Body of pancreas (tissue), 4 donors: ENCODE measurements around the gene SEC24D. TPM values are rescaled to one million over a fixed set of nuclear protein-coding genes. Genes with fewer than 3 reads are reported as not detected.
A peak's percentile ranks its signal among the peaks of the same experiment; 100 is the strongest.

Source experiments
- ATAC-seq: fragments of 150-250 bp; one replicate; pipeline ENCODE4 v1.9.1; 2016
- DNase-seq, 4 donors: peaks; one replicate each; pipeline ENCODE4 v3.0.0-alpha.2; 2019
- H3K27ac ChIP-seq, 4 donors: fragments of 200-600 bp; sonication (generic); 1 replicate in 3 of 4; 2 replicates in 1 of 4; pipeline versions ENCODE4 v1.5.1 to v1.6.1; 2016 to 2019; ENCODE audit warnings: mild to moderate bottlenecking in 1 of 4, mixed read lengths in 1 of 4, moderate library complexity in 1 of 4
- H3K27me3 ChIP-seq, 2 donors: fragments of 200-600 bp; sonication (generic); one replicate each; pipeline ENCODE4 v1.6.0; 2016; ENCODE audit warnings: mild to moderate bottlenecking in 1 of 2
- H3K36me3 ChIP-seq, 2 donors: fragments of 200-600 bp; sonication (generic); replicated peaks in 1 of 2; 2 replicates each; pipeline ENCODE4 v1.5.1; 2016; ENCODE audit warnings: low read depth in 2 of 2; ENCODE audit not compliant: insufficient read depth in 1 of 2
- H3K4me1 ChIP-seq: fragments of 200-600 bp; sonication (generic); one replicate; pipeline ENCODE4 v1.6.0; 2016
- H3K4me3 ChIP-seq, 2 donors: fragments of 200-600 bp; sonication (generic); 1 replicate in 1 of 2; 2 replicates in 1 of 2; pipeline ENCODE4 v1.5.1; 2016 to 2019
- H3K9me3 ChIP-seq, 3 donors: fragments of 200-600 bp; sonication (generic); 1 replicate in 2 of 3; 2 replicates in 1 of 3; pipeline ENCODE4 v1.5.1; 2016
- CTCF ChIP-seq, 7 experiments: fragments of 450-650 bp in 4 of 7; fragments of 200-600 bp in 3 of 7; sonication (generic) in 3 of 7; IDR thresholded peaks; one replicate each; pipeline ENCODE4 v1.5.1; 2016 to 2019; ENCODE audit warnings: antibody characterized with exemption in 7 of 7
- POLR2A ChIP-seq, 3 donors: fragments of 450-650 bp; IDR thresholded peaks; one replicate each; pipeline ENCODE4 v1.6.1; 2016; ENCODE audit warnings: antibody characterized with exemption in 3 of 3, mild to moderate bottlenecking in 2 of 3
- WGBS, 2 donors: methylation state at CpG; one replicate each; pipeline ENCODE4 v1.1.5; 2017; 5-methylcytosine and 5-hydroxymethylcytosine counted together
- intact Hi-C: fragments of 100-400 bp; cut with DNase I; formaldehyde crosslinking; loops from one replicate; pipeline ENCODE4 v1.15.1; 2023
- total RNA-seq, 2 donors: library from RNA; depleted of rRNA; stranded (reverse); fragments of >200 nt; gene quantifications; one replicate each; pipeline ENCODE4 v1.1.0, GENCODE V29; 2016

SEC24D gene
- total RNA-seq, 2 donors from 2014 or later, result 39.7 to 58.7 TPM

DNA sequence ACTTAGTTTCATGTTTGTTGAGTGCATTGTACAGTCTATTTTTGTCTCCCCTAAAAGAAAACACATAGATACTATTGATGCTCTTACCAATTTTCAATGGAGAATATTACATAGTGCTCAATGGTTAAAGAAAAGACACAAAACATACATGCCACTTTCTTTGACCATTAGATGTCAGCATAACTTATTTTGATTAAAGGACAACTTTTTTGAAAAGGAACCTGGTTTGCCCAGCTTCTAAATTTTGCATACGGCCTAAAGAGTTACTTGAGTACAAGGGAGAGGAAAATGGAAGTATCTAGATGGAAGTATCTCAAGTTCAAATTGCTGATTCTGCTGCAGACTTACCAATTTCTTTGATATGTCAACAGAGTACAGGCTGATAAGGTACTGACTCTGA, 82.2 kb downstream of the SEC24D start:
- Histone ChIP-seq H3K36me3 (peaks cover 9 to 14% of the 10 kb centered on the region in 2 donors), H3K9me3 (no peaks in the 10 kb centered on the region), H3K4me1 (peaks cover 40% of the 10 kb centered on the region), H3K4me3 (no peak overlapping the region), H3K27ac (no peak overlapping the region), H3K27me3 (no peaks in the 10 kb centered on the region)
- no peak for TF ChIP-seq POLR2A (IDR thresholded peaks at IDR 0.05)
- WGBS, 2 donors, result 77 to 80% methylated on average over 1 of the region's 1 CpG
- ATAC-seq (no peak), DNase-seq (no peak)
- intact Hi-C loops, result no loop called here

DNA sequence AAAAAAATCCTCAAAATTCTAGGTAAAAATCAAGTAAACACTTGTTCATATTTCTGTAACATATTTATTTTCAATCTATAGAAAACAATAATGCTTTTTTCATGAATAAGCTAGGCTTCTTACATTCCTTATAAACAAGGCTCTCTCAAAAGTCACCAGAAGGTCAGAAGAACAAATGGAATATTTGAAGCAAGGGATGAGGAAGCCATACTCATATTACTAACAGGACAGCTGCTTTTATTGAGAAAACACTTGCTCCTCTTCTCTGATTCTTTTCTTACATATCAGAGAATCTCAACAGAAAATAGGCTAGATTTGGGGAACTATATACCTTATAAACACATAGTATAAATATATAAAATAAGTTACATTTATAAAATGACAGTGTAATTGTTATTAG, 82.8 kb downstream of the SEC24D start:
- no peak overlapping the region for H3K4me3 ChIP-seq
- H3K27ac ChIP-seq, result peak overlapping the region in 1 of 4 donors; percentile 22
- ATAC-seq (no peak), DNase-seq (no peak)
- no peak for TF ChIP-seq POLR2A (IDR thresholded peaks at IDR 0.05)
- TF ChIP-seq CTCF (IDR thresholded peaks at IDR 0.05), result no peak
- peaks cover 38% of the 10 kb centered on the region for H3K4me1 ChIP-seq
- no peaks in the 10 kb centered on the region for H3K27me3 ChIP-seq
- intact Hi-C loops, result no loop called here
- peaks cover 9 to 14% of the 10 kb centered on the region in 2 donors for H3K36me3 ChIP-seq
- H3K9me3 ChIP-seq, result no peaks in the 10 kb centered on the region

- H3K27ac ChIP-seq, result peak overlapping the region in 1 of 4 donors; percentile 22
- H3K4me3 ChIP-seq, result no peak overlapping the region
- ATAC-seq (no peak), DNase-seq (no peak)
- no peaks in the 10 kb centered on the region for H3K9me3 ChIP-seq
- 60 to 82% methylated on average over 2 of the region's 2 CpGs for WGBS, 2 donors
- peaks cover 33% of the 10 kb centered on the region for H3K4me1 ChIP-seq
- no peak for TF ChIP-seq POLR2A (IDR thresholded peaks at IDR 0.05)
- TF ChIP-seq CTCF (IDR thresholded peaks at IDR 0.05), result no peak
- intact Hi-C loops, result no loop called here
- H3K27me3 ChIP-seq, result no peaks in the 10 kb centered on the region
- peaks cover 9 to 14% of the 10 kb centered on the region in 2 donors for H3K36me3 ChIP-seq
Observed at GRCh38 chr4:118752551-118752950, 83.4 kb downstream of the SEC24D start.

DNA sequence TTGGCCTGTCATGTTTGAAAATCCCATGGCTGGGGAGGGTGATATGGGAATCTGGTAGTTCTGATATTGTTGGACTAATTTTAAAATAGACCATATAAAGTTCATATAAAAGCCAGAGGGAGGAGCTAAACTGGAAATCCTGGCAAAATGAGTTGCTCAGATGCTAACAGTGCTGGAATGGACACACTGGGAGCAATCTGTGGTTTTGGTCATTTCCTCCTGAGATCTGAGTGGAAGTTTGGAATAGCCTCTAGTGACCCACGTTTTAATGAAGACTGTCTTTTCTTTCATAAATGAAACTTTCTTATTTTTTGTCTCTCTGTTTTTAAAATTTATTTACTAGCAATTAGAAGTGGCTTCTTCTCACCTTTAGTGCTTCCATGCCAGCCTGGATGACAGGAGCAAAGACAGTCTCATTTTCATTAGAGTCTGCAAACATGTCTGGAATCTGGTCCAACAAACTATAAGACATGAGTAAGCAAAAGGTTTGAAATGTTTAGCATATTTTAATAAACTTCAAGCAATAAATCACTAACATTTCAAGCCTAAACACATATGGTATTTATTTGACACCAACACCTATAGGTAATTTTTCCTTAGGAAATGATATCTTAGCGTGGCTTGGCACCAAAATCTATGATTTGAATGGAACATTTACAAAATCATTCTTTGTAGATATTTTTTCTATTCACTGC, 84.2 kb downstream of the SEC24D start:
- Histone ChIP-seq H3K9me3 (no peaks in the 10 kb centered on the region), H3K27ac (peak overlapping the region in 1 of 4 donors; percentile 5), H3K27me3 (no peaks in the 10 kb centered on the region), H3K4me1 (peaks cover 26% of the 10 kb centered on the region), H3K4me3 (no peak overlapping the region), H3K36me3 (peaks cover 9% of the 10 kb centered on the region in 2 donors)
- 68 to 78% methylated on average over 2 of the region's 2 CpGs for WGBS, 2 donors
- DNase-seq, result no peak
- ATAC-seq, result no peak
- TF ChIP-seq POLR2A (IDR thresholded peaks at IDR 0.05), result no peak
- no peak for TF ChIP-seq CTCF (IDR thresholded peaks at IDR 0.05)
- intact Hi-C loops, result no loop called here

GRCh38 chr4:118749347-118749988, 86.5 kb downstream of the SEC24D start:
- DNase-seq (no peak), ATAC-seq (no peak)
- Histone ChIP-seq H3K27ac (no peak overlapping the region), H3K9me3 (no peaks in the 10 kb centered on the region), H3K4me1 (peaks cover 4% of the 10 kb centered on the region), H3K4me3 (no peak overlapping the region), H3K36me3 (peaks cover 9% of the 10 kb centered on the region in 2 donors), H3K27me3 (no peaks in the 10 kb centered on the region)
- intact Hi-C loops, result no loop called here
- TF ChIP-seq CTCF (IDR thresholded peaks at IDR 0.05) (no peak), POLR2A (IDR thresholded peaks at IDR 0.05) (no peak)
- 70 to 73% methylated on average over 5 of the region's 5 CpGs for WGBS, 2 donors
